Measurements from ENCODE around the gene GTF2H3.
A peak's percentile ranks its signal among the peaks of the same experiment; 100 is the strongest.
"Not testable (repeated sequence)": the region's sequence is repeated elsewhere in the genome, so short reads cannot be mapped to it uniquely, and the experiment has no call there.

GTF2H3 gene

GRCh38 chr12:123633379-123634141 lies at the start of gene GTF2H3, which contains the start of gene EIF2B1:
TSS of gene GTF2H3 (plus strand) at chr12:123633829. CDS start at chr12:123633860, 31 bp downstream.
TSS of gene EIF2B1 (minus strand) at chr12:123633686. CDS start at chr12:123633557, 129 bp downstream.
- DNase-seq: peak; percentile 94

GRCh38 chr12:123591702-123592481 lies 41.7 kb upstream of the GTF2H3 start:
- DNase-seq: no peak

- no peak for DNase-seq
These were observed 37.9 kb upstream of the GTF2H3 start for GRCh38 chr12:123595729-123596128.

GRCh38 chr12:123597100-123597499 lies 36.5 kb upstream of the GTF2H3 start:
- no peak for DNase-seq

- DNase-seq: no peak
These were observed 35.1 kb upstream of the GTF2H3 start for GRCh38 chr12:123598522-123598921.

GRCh38 chr12:123599310-123599709 lies 34.3 kb upstream of the GTF2H3 start:
- DNase-seq: no peak

GRCh38 chr12:123599721-123600120 lies 33.9 kb upstream of the GTF2H3 start:
- no peak for DNase-seq

GRCh38 chr12:123601602-123602489 lies 31.8 kb upstream of the GTF2H3 start, which contains the start of gene DDX55:
TSS of gene DDX55 (plus strand) at chr12:123602099. CDS start at chr12:123602149, 50 bp downstream.
- DNase-seq: peak; percentile 80

GRCh38 chr12:123602651-123603195 lies 30.9 kb upstream of the GTF2H3 start:
- DNase-seq: no peak

GRCh38 chr12:123603495-123603894 lies 30.1 kb upstream of the GTF2H3 start:
- not testable (repeated sequence) for DNase-seq

GRCh38 chr12:123607756-123608155 lies 25.9 kb upstream of the GTF2H3 start:
- DNase-seq: no peak

- no peak for DNase-seq
These were observed 25.4 kb upstream of the GTF2H3 start for GRCh38 chr12:123608182-123608581.

GRCh38 chr12:123614110-123614509 lies 19.5 kb upstream of the GTF2H3 start:
- DNase-seq: no peak

GRCh38 chr12:123614531-123614930 lies 19.1 kb upstream of the GTF2H3 start:
- no peak for DNase-seq

GRCh38 chr12:123617144-123617543 lies 16.5 kb upstream of the GTF2H3 start:
- DNase-seq: no peak

- DNase-seq: no peak
These were observed 16.0 kb upstream of the GTF2H3 start for GRCh38 chr12:123617580-123617979.

- DNase-seq: no peak
These were observed 12.5 kb upstream of the GTF2H3 start for GRCh38 chr12:123621101-123621500.

GRCh38 chr12:123621619-123622530 lies 11.8 kb upstream of the GTF2H3 start:
- no peak for DNase-seq

GRCh38 chr12:123634142-123634561 lies 523 bp downstream of the GTF2H3 start:
- DNase-seq: no peak

- no peak for DNase-seq
These were observed 10.3 kb downstream of the GTF2H3 start for GRCh38 chr12:123643911-123644310.

- no peak for DNase-seq
These were observed 11.8 kb downstream of the GTF2H3 start for GRCh38 chr12:123645380-123645779.

All from activated effector memory CD4-positive, alpha-beta T cell treated with Interleukin-2 at 50 U/mL for 16 hours (primary cell).